Suprapubic skin (tissue), 4 donors: ENCODE measurements around the gene FAP.
A peak's percentile ranks its signal among the peaks of the same experiment; 100 is the strongest.

Source experiments
- CTCF ChIP-seq, 2 donors: fragments of 200-600 bp in 1 of 2; fragments of 450-650 bp in 1 of 2; sonication (generic) in 1 of 2; IDR thresholded peaks; one replicate each; pipeline ENCODE4 v1.5.1; 2016 to 2019; ENCODE audit warnings: antibody characterized with exemption in 2 of 2, mild to moderate bottlenecking in 1 of 2, moderate library complexity in 1 of 2
- POLR2A ChIP-seq, 2 donors: fragments of 450-650 bp; IDR thresholded peaks; one replicate each; pipeline ENCODE4 v1.6.1; 2017; ENCODE audit warnings: antibody characterized with exemption in 2 of 2, mild to moderate bottlenecking in 2 of 2, moderate library complexity in 2 of 2
- POLR2AphosphoS5 ChIP-seq, 3 donors: sonication (generic); formaldehyde crosslinking; IDR thresholded peaks; one replicate each; pipeline ENCODE4 v1.6.1; 2017; ENCODE audit warnings: antibody characterized with exemption in 3 of 3

DNA sequence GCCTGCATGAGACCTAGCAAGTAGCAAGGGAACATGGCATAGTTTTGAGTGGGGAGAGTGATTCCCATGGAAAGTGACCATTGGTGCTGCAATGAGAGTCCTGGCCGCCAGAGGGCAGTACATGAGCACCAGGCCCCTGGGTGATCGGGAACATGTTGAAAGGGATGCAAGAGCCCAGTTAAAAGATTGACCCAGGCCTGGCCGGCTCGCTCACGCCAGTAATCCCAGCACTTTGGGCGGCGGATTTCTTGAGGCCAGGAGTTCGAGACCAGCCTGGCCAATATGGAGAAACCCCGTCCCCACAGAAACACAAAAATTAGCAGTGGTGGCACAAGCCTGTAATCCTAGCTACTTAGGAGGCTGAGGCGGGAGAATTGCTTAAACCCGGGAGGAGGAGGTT, 22.2 kb downstream of the FAP start:
- peak; percentile 42 to 80 for TF ChIP-seq CTCF (IDR thresholded peaks at IDR 0.05)
- no peak for TF ChIP-seq POLR2A (IDR thresholded peaks at IDR 0.05)
- TF ChIP-seq POLR2AphosphoS5 (IDR thresholded peaks at IDR 0.05), result no peak
